ENCODE results near the gene NDUFB8.
"Not testable (repeated sequence)": the region's sequence is repeated elsewhere in the genome, so short reads cannot be mapped to it uniquely, and the experiment has no call there.

NDUFB8 gene

GRCh38 chr10:100529475-100530298, at the start of gene NDUFB8:
Gene NDUFB8 (minus strand): TSS chr10:100529871. CDS start chr10:100529851, 20 bp downstream.
- DNase-seq = peak; percentile 78

GRCh38 chr10:100576282-100576635, 46.6 kb upstream of the NDUFB8 start:
- no peak for DNase-seq

- no peak for DNase-seq
These were observed 46.1 kb upstream of the NDUFB8 start for GRCh38 chr10:100575585-100576281.

GRCh38 chr10:100575146-100575545, 45.5 kb upstream of the NDUFB8 start:
- DNase-seq = not testable (repeated sequence)

GRCh38 chr10:100571084-100571856, 41.6 kb upstream of the NDUFB8 start:
- no peak for DNase-seq

- no peak for DNase-seq
These were observed 40.8 kb upstream of the NDUFB8 start for GRCh38 chr10:100570506-100570905.

- DNase-seq = peak; percentile 9
These were observed 40.2 kb upstream of the NDUFB8 start for GRCh38 chr10:100569687-100570481.

GRCh38 chr10:100568912-100569311, 39.2 kb upstream of the NDUFB8 start:
- DNase-seq = no peak

GRCh38 chr10:100567826-100568225, 38.2 kb upstream of the NDUFB8 start:
- no peak for DNase-seq

GRCh38 chr10:100567249-100567648, 37.6 kb upstream of the NDUFB8 start:
- no peak for DNase-seq

GRCh38 chr10:100566561-100566960, 36.9 kb upstream of the NDUFB8 start:
- no peak for DNase-seq

- DNase-seq = no peak
These were observed 35.7 kb upstream of the NDUFB8 start for GRCh38 chr10:100565206-100565985.

- DNase-seq = peak; percentile 87
These were observed 32.5 kb upstream of the NDUFB8 start for GRCh38 chr10:100562008-100562672.

GRCh38 chr10:100561005-100561404, 31.3 kb upstream of the NDUFB8 start:
- no peak for DNase-seq

GRCh38 chr10:100560248-100560647, 30.6 kb upstream of the NDUFB8 start:
- no peak for DNase-seq

- no peak for DNase-seq
These were observed 25.2 kb upstream of the NDUFB8 start for GRCh38 chr10:100554902-100555301.

- no peak for DNase-seq
These were observed 24.3 kb upstream of the NDUFB8 start for GRCh38 chr10:100553929-100554328.

- DNase-seq = no peak
These were observed 22.1 kb upstream of the NDUFB8 start for GRCh38 chr10:100551738-100552137.

GRCh38 chr10:100551196-100551595, 21.5 kb upstream of the NDUFB8 start:
- DNase-seq = no peak

- DNase-seq = no peak
These were observed 15.3 kb upstream of the NDUFB8 start for GRCh38 chr10:100544950-100545349.

- no peak for DNase-seq
These were observed 7.8 kb upstream of the NDUFB8 start for GRCh38 chr10:100537475-100537874.

Measured in RPMI8226 (cell line).